H9 (cell line): ENCODE results near the gene PRKCA. TPM values are rescaled to one million over a fixed set of nuclear protein-coding genes. Genes with fewer than 3 reads are reported as not detected.

Experiments used
- DNase-seq: peaks from one replicate; pipeline ENCODE4 v3.0.0-alpha.2; 2017
- H2AFZ ChIP-seq: one replicate; pipeline ENCODE4 v1.6.1; 2013; ENCODE audit warnings: mild to moderate bottlenecking, low read length, control low read depth, moderate library complexity
- H2AK5ac ChIP-seq: 2 replicates; pipeline ENCODE4 v1.6.1; 2013; ENCODE audit warnings: low read length, control low read depth, mixed read lengths; ENCODE audit not compliant: insufficient read length
- H2BK120ac ChIP-seq: one replicate; pipeline ENCODE4 v1.6.1; 2013; ENCODE audit warnings: low read depth, mild to moderate bottlenecking, low read length, control low read depth, inconsistent platforms; ENCODE audit not compliant: poor library complexity, severe bottlenecking
- H2BK12ac ChIP-seq: 2 replicates; pipeline ENCODE4 v1.6.1; 2013; ENCODE audit warnings: low read length, control low read depth, mixed read lengths, low read depth; ENCODE audit not compliant: insufficient read length
- H2BK15ac ChIP-seq: 2 replicates; pipeline ENCODE4 v1.6.1; 2013; ENCODE audit warnings: low read depth, low read length, control low read depth
- H2BK20ac ChIP-seq: one replicate; pipeline ENCODE4 v1.6.1; 2013; ENCODE audit warnings: low read depth, mild to moderate bottlenecking, low read length, control low read depth, inconsistent platforms; ENCODE audit not compliant: poor library complexity, severe bottlenecking
- H2BK5ac ChIP-seq: 2 replicates; pipeline ENCODE4 v1.6.1; 2013; ENCODE audit warnings: low read length, control low read depth, mixed read lengths; ENCODE audit not compliant: insufficient read length
- H3K14ac ChIP-seq: 2 replicates; pipeline ENCODE4 v1.6.1; 2013; ENCODE audit warnings: low read length, control low read depth; ENCODE audit not compliant: insufficient read depth
- H3K18ac ChIP-seq: 2 replicates; pipeline ENCODE4 v1.6.1; 2013; ENCODE audit warnings: low read depth, mild to moderate bottlenecking, mixed read lengths, low read length, control low read depth; ENCODE audit not compliant: insufficient read length
- H3K23ac ChIP-seq: 2 replicates; pipeline ENCODE4 v1.6.1; 2013; ENCODE audit warnings: low read length, control low read depth, mixed read lengths, low read depth; ENCODE audit not compliant: insufficient read length
- H3K23me2 ChIP-seq: 2 replicates; pipeline ENCODE4 v1.6.1; 2013; ENCODE audit warnings: low read depth, mild to moderate bottlenecking, mixed read lengths, low read length, control low read depth; ENCODE audit not compliant: insufficient read length, poor library complexity, severe bottlenecking
- H3K27ac ChIP-seq: 2 replicates; pipeline ENCODE4 v1.5.1; 2013; ENCODE audit warnings: low read length, control low read depth, mixed read lengths, low read depth; ENCODE audit not compliant: insufficient read length
- H3K27me3 ChIP-seq: 2 replicates; pipeline ENCODE4 v1.6.1; 2013; ENCODE audit warnings: low read length, control low read depth, inconsistent platforms; ENCODE audit not compliant: insufficient read depth
- H3K4ac ChIP-seq: 2 replicates; pipeline ENCODE4 v1.6.1; 2013; ENCODE audit warnings: low read depth, mild to moderate bottlenecking, control low read depth, inconsistent platforms, low read length, moderate library complexity
- H3K4me1 ChIP-seq: 2 replicates; pipeline ENCODE4 v1.6.1; 2013; ENCODE audit warnings: low read length, control low read depth, inconsistent platforms; ENCODE audit not compliant: insufficient read depth
- H3K4me2 ChIP-seq: 2 replicates; pipeline ENCODE4 v1.6.1; 2013; ENCODE audit warnings: low read length, control low read depth, mixed read lengths; ENCODE audit not compliant: insufficient read length, insufficient read depth
- H3K56ac ChIP-seq: 2 replicates; pipeline ENCODE4 v1.6.1; 2013; ENCODE audit warnings: low read depth, mild to moderate bottlenecking, mixed read lengths, low read length, control low read depth; ENCODE audit not compliant: insufficient read length
- H3K79me1 ChIP-seq: 2 replicates; pipeline ENCODE4 v1.6.1; 2013; ENCODE audit warnings: low read depth, mild to moderate bottlenecking, moderate library complexity, low read length, control low read depth, inconsistent platforms; ENCODE audit not compliant: insufficient read depth, poor library complexity, severe bottlenecking
- H3K79me2 ChIP-seq: 2 replicates; pipeline ENCODE4 v1.6.1; 2013; ENCODE audit warnings: low read length, control low read depth, inconsistent platforms; ENCODE audit not compliant: insufficient read depth
- H3K9ac ChIP-seq: 2 replicates; pipeline ENCODE4 v1.6.1; 2013; ENCODE audit warnings: low read length, control low read depth, mixed read lengths; ENCODE audit not compliant: insufficient read length; ENCODE audit errors: extremely low read depth
- H3K9me3 ChIP-seq: one replicate; pipeline ENCODE4 v1.6.1; 2013; ENCODE audit warnings: low read depth, low read length, inconsistent platforms; ENCODE audit not compliant: control insufficient read depth
- H3T11ph ChIP-seq: one replicate; pipeline ENCODE4 v1.6.1; 2013; ENCODE audit warnings: mild to moderate bottlenecking, low read length, control low read depth, inconsistent platforms
- H4K20me1 ChIP-seq: one replicate; pipeline ENCODE4 v1.6.1; 2013; ENCODE audit not compliant: control insufficient read depth, insufficient read length, insufficient read depth
- H4K5ac ChIP-seq: 2 replicates; pipeline ENCODE4 v1.6.1; 2013; ENCODE audit warnings: low read depth, mild to moderate bottlenecking, mixed read lengths, low read length, control low read depth; ENCODE audit not compliant: insufficient read length
- H4K8ac ChIP-seq: replicated peaks from 2 replicates; pipeline ENCODE4 v1.6.1; 2013; ENCODE audit warnings: low read length, control low read depth, mixed read lengths, low read depth; ENCODE audit not compliant: insufficient read length
- H4K91ac ChIP-seq: 2 replicates; pipeline ENCODE4 v1.6.1; 2013; ENCODE audit warnings: low read depth, mild to moderate bottlenecking, moderate library complexity, mixed read lengths, low read length, control low read depth; ENCODE audit not compliant: insufficient read length
- H3K27ac Mint-ChIP-seq, 3 experiments: 2 replicates in 2 of 3; 3 replicates in 1 of 3; pipeline ENCODE4 v1.8.0; 2020 to 2021; ENCODE audit warnings: mixed read lengths in 3 of 3, mild to moderate bottlenecking in 1 of 3, moderate library complexity in 1 of 3
- H3K27me3 Mint-ChIP-seq: 2 replicates; pipeline ENCODE4 v1.8.0; 2021; ENCODE audit warnings: low read depth, mild to moderate bottlenecking, moderate library complexity, mixed read lengths
- H3K36me3 Mint-ChIP-seq, 3 experiments: 2 replicates in 2 of 3; 3 replicates in 1 of 3; pipeline ENCODE4 v1.8.0; 2020 to 2021; ENCODE audit warnings: low read depth in 3 of 3, mixed read lengths in 3 of 3; ENCODE audit not compliant: insufficient read depth in 1 of 3
- H3K4me1 Mint-ChIP-seq, 2 experiments: 2 replicates each; pipeline ENCODE4 v1.8.0; 2020; ENCODE audit warnings: mixed read lengths in 2 of 2
- H3K4me3 Mint-ChIP-seq, 2 experiments: 2 replicates in 1 of 2; 3 replicates in 1 of 2; pipeline ENCODE4 v1.8.0; 2020 to 2021; ENCODE audit warnings: mild to moderate bottlenecking in 2 of 2, mixed read lengths in 2 of 2, moderate library complexity in 1 of 2
- H3K9me3 Mint-ChIP-seq, 2 experiments: 2 replicates in 1 of 2; 3 replicates in 1 of 2; pipeline ENCODE4 v1.8.0; 2020; ENCODE audit warnings: mild to moderate bottlenecking in 2 of 2, mixed read lengths in 2 of 2, moderate library complexity in 1 of 2
- WGBS: extraction: QIAGEN DNeasy Blood & Tissue Kit; methylation state at CpG from one replicate; pipeline ENCODE4 v1.1.7; 2013; ENCODE audit warnings: missing lambda C conversion rate, low lambda C conversion rate, mixed read lengths; ENCODE audit not compliant: insufficient read length; ENCODE audit errors: extremely low coverage; 5-methylcytosine and 5-hydroxymethylcytosine counted together
- total RNA-seq: library from RNA; stranded (reverse); gene quantifications from 2 replicates; pipeline ENCODE4 v1.2.1, GENCODE V29; 2021
- TF ChIP-seq, protein P1 (sequence below): fragments of 200-600 bp; sonication (generic); conservative IDR thresholded peaks from 3 replicates; pipeline ENCODE4 v1.8.0; 2021; ENCODE audit warnings: antibody characterized with exemption, mild to moderate bottlenecking

The PRKCA gene
- total RNA-seq, 1 experiment from 2014 or later = 10.5 TPM

DNA sequence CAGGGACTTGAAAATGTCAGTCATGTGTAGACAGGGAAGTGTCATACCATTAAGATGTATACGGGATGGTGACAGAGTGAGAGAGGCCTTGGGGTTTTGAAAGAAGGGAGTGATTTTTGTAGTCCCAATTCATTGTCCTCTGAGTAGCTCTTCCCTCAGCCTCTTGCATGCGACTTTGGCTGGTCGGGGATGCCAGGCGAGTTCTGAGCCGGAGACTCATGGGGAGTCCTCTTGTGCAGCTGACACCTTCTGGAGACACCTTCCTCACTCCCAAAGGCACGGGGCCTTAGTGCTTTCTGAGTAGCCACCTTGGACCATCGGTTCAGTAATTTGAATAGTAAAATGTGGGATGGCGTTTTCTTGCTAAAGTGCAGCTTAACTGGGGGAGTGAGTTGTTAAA is 144.7 kb downstream of the PRKCA start:
- Histone ChIP-seq H4K20me1 (no peaks in the 10 kb centered on the region), H3K79me2 (no peaks in the 10 kb centered on the region), H3K4me2 (no peak overlapping the region), H4K8ac (no peak overlapping the region), H2BK15ac (no peak overlapping the region), H2BK20ac (no peak overlapping the region), H3K4me1 (peaks cover 2% of the 10 kb centered on the region; the same call in 1 of the 2 replicates), H3K56ac (no peak overlapping the region), H2BK12ac (no peak overlapping the region), H3K4ac (no peak overlapping the region), H3K23ac (no peak overlapping the region), H3K27ac (no peak overlapping the region), H2AK5ac (no peak overlapping the region), H3K79me1 (no peaks in the 10 kb centered on the region), H3K14ac (no peak overlapping the region), H3T11ph (no peak overlapping the region), H3K9ac (no peak overlapping the region), H2BK120ac (no peak overlapping the region), H4K91ac (no peak overlapping the region), H3K23me2 (no peaks in the 10 kb centered on the region), H3K27me3 (no peaks in the 10 kb centered on the region), H4K5ac (no peak overlapping the region), H3K18ac (no peak overlapping the region), H2BK5ac (no peak overlapping the region), H2AFZ (no peak overlapping the region), H3K9me3 (no peaks in the 10 kb centered on the region)
- H3K36me3 Mint-ChIP-seq = no peaks in the 10 kb centered on the region
- no peak for DNase-seq
- TF ChIP-seq, protein P1, sequence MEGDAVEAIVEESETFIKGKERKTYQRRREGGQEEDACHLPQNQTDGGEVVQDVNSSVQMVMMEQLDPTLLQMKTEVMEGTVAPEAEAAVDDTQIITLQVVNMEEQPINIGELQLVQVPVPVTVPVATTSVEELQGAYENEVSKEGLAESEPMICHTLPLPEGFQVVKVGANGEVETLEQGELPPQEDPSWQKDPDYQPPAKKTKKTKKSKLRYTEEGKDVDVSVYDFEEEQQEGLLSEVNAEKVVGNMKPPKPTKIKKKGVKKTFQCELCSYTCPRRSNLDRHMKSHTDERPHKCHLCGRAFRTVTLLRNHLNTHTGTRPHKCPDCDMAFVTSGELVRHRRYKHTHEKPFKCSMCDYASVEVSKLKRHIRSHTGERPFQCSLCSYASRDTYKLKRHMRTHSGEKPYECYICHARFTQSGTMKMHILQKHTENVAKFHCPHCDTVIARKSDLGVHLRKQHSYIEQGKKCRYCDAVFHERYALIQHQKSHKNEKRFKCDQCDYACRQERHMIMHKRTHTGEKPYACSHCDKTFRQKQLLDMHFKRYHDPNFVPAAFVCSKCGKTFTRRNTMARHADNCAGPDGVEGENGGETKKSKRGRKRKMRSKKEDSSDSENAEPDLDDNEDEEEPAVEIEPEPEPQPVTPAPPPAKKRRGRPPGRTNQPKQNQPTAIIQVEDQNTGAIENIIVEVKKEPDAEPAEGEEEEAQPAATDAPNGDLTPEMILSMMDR = no peak
- no peak overlapping the region for H3K4me3 Mint-ChIP-seq
- H3K27ac Mint-ChIP-seq = no peak overlapping the region; a peak in 1 of 7 replicates
- H3K27me3 Mint-ChIP-seq = no peaks in the 10 kb centered on the region
- H3K4me1 Mint-ChIP-seq = peaks cover 40 to 42% of the 10 kb centered on the region in 2 experiments
- H3K9me3 Mint-ChIP-seq = no peaks in the 10 kb centered on the region
- no CpG with 5 or more reads among the region's 8 CpGs for WGBS
